Measurements from ENCODE around the gene MAPK10. TPM values are rescaled to one million over a fixed set of nuclear protein-coding genes. Genes with fewer than 3 reads are reported as not detected.

MAPK10 gene
- polyA plus RNA-seq, 1 donor = 18.9 TPM

- Histone ChIP-seq H3K27ac (ENCODE audit: low read length) (no peak overlapping the region), H3K27me3 (ENCODE audit: control insufficient read depth, insufficient read depth, low read length) (no peaks in the 10 kb centered on the region), H3K9me3 (ENCODE audit: control insufficient read depth, low read depth, low read length) (no peaks in the 10 kb centered on the region), H3K36me3 (ENCODE audit: control insufficient read depth, insufficient read depth, low read length) (no peaks in the 10 kb centered on the region), H3K4me1 (ENCODE audit: control insufficient read depth, insufficient read depth, low read length) (no peaks in the 10 kb centered on the region), H3K4me3 (ENCODE audit: low read length) (no peak overlapping the region)
- DNase-seq = no peak
- 100% methylated on average over 2 of the region's 6 CpGs for WGBS (ENCODE audit: insufficient coverage, low lambda C conversion rate)
These were observed 305.4 kb downstream of the MAPK10 start for GRCh38 chr4:86054286-86055032.

- WGBS (ENCODE audit: insufficient coverage, low lambda C conversion rate) = no CpG with 5 or more reads among the region's 1 CpG
- Histone ChIP-seq H3K4me1 (ENCODE audit: control insufficient read depth, insufficient read depth, low read length) (no peaks in the 10 kb centered on the region), H3K4me3 (ENCODE audit: low read length) (no peak overlapping the region), H3K36me3 (ENCODE audit: control insufficient read depth, insufficient read depth, low read length) (no peaks in the 10 kb centered on the region), H3K27ac (ENCODE audit: low read length) (no peak overlapping the region), H3K9me3 (ENCODE audit: control insufficient read depth, low read depth, low read length) (no peaks in the 10 kb centered on the region), H3K27me3 (ENCODE audit: control insufficient read depth, insufficient read depth, low read length) (no peaks in the 10 kb centered on the region)
- DNase-seq = no peak
These were observed 309.4 kb downstream of the MAPK10 start for GRCh38 chr4:86050496-86050895.

- Histone ChIP-seq H3K4me3 (ENCODE audit: low read length) (no peak overlapping the region), H3K27me3 (ENCODE audit: control insufficient read depth, insufficient read depth, low read length) (no peaks in the 10 kb centered on the region), H3K36me3 (ENCODE audit: control insufficient read depth, insufficient read depth, low read length) (no peaks in the 10 kb centered on the region), H3K27ac (ENCODE audit: low read length) (no peak overlapping the region), H3K9me3 (ENCODE audit: control insufficient read depth, low read depth, low read length) (no peaks in the 10 kb centered on the region), H3K4me1 (ENCODE audit: control insufficient read depth, insufficient read depth, low read length) (no peaks in the 10 kb centered on the region)
- no peak for DNase-seq
- WGBS (ENCODE audit: insufficient coverage, low lambda C conversion rate) = 100% methylated on average over 1 of the region's 1 CpG
These were observed 311.4 kb downstream of the MAPK10 start for GRCh38 chr4:86048426-86048825.

- DNase-seq = no peak
- no peak overlapping the region for H3K27ac ChIP-seq (ENCODE audit: low read length)
- H3K36me3 ChIP-seq (ENCODE audit: control insufficient read depth, insufficient read depth, low read length) = no peaks in the 10 kb centered on the region
- no peak overlapping the region for H3K4me3 ChIP-seq (ENCODE audit: low read length)
- H3K9me3 ChIP-seq (ENCODE audit: control insufficient read depth, low read depth, low read length) = no peaks in the 10 kb centered on the region
- WGBS (ENCODE audit: insufficient coverage, low lambda C conversion rate) = no CpG with 5 or more reads among the region's 3 CpGs
- no peaks in the 10 kb centered on the region for H3K27me3 ChIP-seq (ENCODE audit: control insufficient read depth, insufficient read depth, low read length)
- H3K4me1 ChIP-seq (ENCODE audit: control insufficient read depth, insufficient read depth, low read length) = no peaks in the 10 kb centered on the region
These were observed 315.3 kb downstream of the MAPK10 start for GRCh38 chr4:86044593-86044985.

- no peak overlapping the region for H3K27ac ChIP-seq (ENCODE audit: low read length)
- peak in 1 of 2 donors; percentile 17 for DNase-seq
- no peaks in the 10 kb centered on the region for H3K4me1 ChIP-seq (ENCODE audit: control insufficient read depth, insufficient read depth, low read length)
- WGBS (ENCODE audit: insufficient coverage, low lambda C conversion rate) = 8% methylated on average over 6 of the region's 8 CpGs
- H3K36me3 ChIP-seq (ENCODE audit: control insufficient read depth, insufficient read depth, low read length) = no peaks in the 10 kb centered on the region
- H3K27me3 ChIP-seq (ENCODE audit: control insufficient read depth, insufficient read depth, low read length) = no peaks in the 10 kb centered on the region
- no peaks in the 10 kb centered on the region for H3K9me3 ChIP-seq (ENCODE audit: control insufficient read depth, low read depth, low read length)
- H3K4me3 ChIP-seq (ENCODE audit: low read length) = no peak overlapping the region
These were observed 315.9 kb downstream of the MAPK10 start for GRCh38 chr4:86043755-86044592.

- Histone ChIP-seq H3K4me3 (ENCODE audit: low read length) (no peak overlapping the region), H3K9me3 (ENCODE audit: control insufficient read depth, low read depth, low read length) (no peaks in the 10 kb centered on the region), H3K27ac (ENCODE audit: low read length) (no peak overlapping the region), H3K36me3 (ENCODE audit: control insufficient read depth, insufficient read depth, low read length) (no peaks in the 10 kb centered on the region), H3K27me3 (ENCODE audit: control insufficient read depth, insufficient read depth, low read length) (no peaks in the 10 kb centered on the region), H3K4me1 (ENCODE audit: control insufficient read depth, insufficient read depth, low read length) (no peaks in the 10 kb centered on the region)
- DNase-seq = no peak
- 83% methylated on average over 1 of the region's 1 CpG for WGBS (ENCODE audit: insufficient coverage, low lambda C conversion rate)
These were observed 321.8 kb downstream of the MAPK10 start for GRCh38 chr4:86038037-86038436.

- no peaks in the 10 kb centered on the region for H3K9me3 ChIP-seq (ENCODE audit: control insufficient read depth, low read depth, low read length)
- no peaks in the 10 kb centered on the region for H3K4me1 ChIP-seq (ENCODE audit: control insufficient read depth, insufficient read depth, low read length)
- no peaks in the 10 kb centered on the region for H3K36me3 ChIP-seq (ENCODE audit: control insufficient read depth, insufficient read depth, low read length)
- H3K27me3 ChIP-seq (ENCODE audit: control insufficient read depth, insufficient read depth, low read length) = no peaks in the 10 kb centered on the region
- WGBS (ENCODE audit: insufficient coverage, low lambda C conversion rate) = 100% methylated on average over 2 of the region's 4 CpGs
- H3K27ac ChIP-seq (ENCODE audit: low read length) = no peak overlapping the region
- H3K4me3 ChIP-seq (ENCODE audit: low read length) = no peak overlapping the region
- no peak for DNase-seq
These were observed 323.1 kb downstream of the MAPK10 start for GRCh38 chr4:86036736-86037135.

- Histone ChIP-seq H3K4me3 (ENCODE audit: low read length) (no peak overlapping the region), H3K4me1 (ENCODE audit: control insufficient read depth, insufficient read depth, low read length) (no peaks in the 10 kb centered on the region), H3K36me3 (ENCODE audit: control insufficient read depth, insufficient read depth, low read length) (no peaks in the 10 kb centered on the region), H3K9me3 (ENCODE audit: control insufficient read depth, low read depth, low read length) (no peaks in the 10 kb centered on the region), H3K27me3 (ENCODE audit: control insufficient read depth, insufficient read depth, low read length) (no peaks in the 10 kb centered on the region), H3K27ac (ENCODE audit: low read length) (no peak overlapping the region)
- DNase-seq = no peak
- WGBS (ENCODE audit: insufficient coverage, low lambda C conversion rate) = 100% methylated on average over 1 of the region's 1 CpG
These were observed 324.2 kb downstream of the MAPK10 start for GRCh38 chr4:86035688-86036087.

GRCh38 chr4:86034616-86035015, 325.2 kb downstream of the MAPK10 start:
- WGBS (ENCODE audit: insufficient coverage, low lambda C conversion rate) = 92% methylated on average over 2 of the region's 2 CpGs
- no peak overlapping the region for H3K27ac ChIP-seq (ENCODE audit: low read length)
- no peak overlapping the region for H3K4me3 ChIP-seq (ENCODE audit: low read length)
- H3K27me3 ChIP-seq (ENCODE audit: control insufficient read depth, insufficient read depth, low read length) = no peaks in the 10 kb centered on the region
- no peaks in the 10 kb centered on the region for H3K4me1 ChIP-seq (ENCODE audit: control insufficient read depth, insufficient read depth, low read length)
- H3K9me3 ChIP-seq (ENCODE audit: control insufficient read depth, low read depth, low read length) = no peaks in the 10 kb centered on the region
- no peaks in the 10 kb centered on the region for H3K36me3 ChIP-seq (ENCODE audit: control insufficient read depth, insufficient read depth, low read length)
- DNase-seq = no peak

GRCh38 chr4:86033171-86033570, 326.7 kb downstream of the MAPK10 start:
- DNase-seq = peak in 1 of 2 donors; percentile 11
- no peak overlapping the region for H3K4me3 ChIP-seq (ENCODE audit: low read length)
- WGBS (ENCODE audit: insufficient coverage, low lambda C conversion rate) = no CpG with 5 or more reads among the region's 4 CpGs
- no peaks in the 10 kb centered on the region for H3K9me3 ChIP-seq (ENCODE audit: control insufficient read depth, low read depth, low read length)
- H3K4me1 ChIP-seq (ENCODE audit: control insufficient read depth, insufficient read depth, low read length) = no peaks in the 10 kb centered on the region
- no peaks in the 10 kb centered on the region for H3K27me3 ChIP-seq (ENCODE audit: control insufficient read depth, insufficient read depth, low read length)
- peak overlapping the region; percentile 57 for H3K27ac ChIP-seq (ENCODE audit: low read length)
- H3K36me3 ChIP-seq (ENCODE audit: control insufficient read depth, insufficient read depth, low read length) = no peaks in the 10 kb centered on the region

Data from large intestine (tissue), 3 donors.